Measurements from ENCODE around the gene BAIAP2L1. TPM values are rescaled to one million over a fixed set of nuclear protein-coding genes. Genes with fewer than 3 reads are reported as not detected.

Gene BAIAP2L1
- polyA plus RNA-seq, 3 donors, result 5.3 to 14.0 (median 5.4) TPM

GRCh38 chr7:98305951-98306535 is 94.8 kb downstream of the BAIAP2L1 start:
- H3K27ac ChIP-seq (ENCODE audit: low read depth, low read length), result no peak overlapping the region
- WGBS, 3 donors, result 68 to 84% (median 84%) methylated on average over 22 of the region's 22 CpGs

DNA sequence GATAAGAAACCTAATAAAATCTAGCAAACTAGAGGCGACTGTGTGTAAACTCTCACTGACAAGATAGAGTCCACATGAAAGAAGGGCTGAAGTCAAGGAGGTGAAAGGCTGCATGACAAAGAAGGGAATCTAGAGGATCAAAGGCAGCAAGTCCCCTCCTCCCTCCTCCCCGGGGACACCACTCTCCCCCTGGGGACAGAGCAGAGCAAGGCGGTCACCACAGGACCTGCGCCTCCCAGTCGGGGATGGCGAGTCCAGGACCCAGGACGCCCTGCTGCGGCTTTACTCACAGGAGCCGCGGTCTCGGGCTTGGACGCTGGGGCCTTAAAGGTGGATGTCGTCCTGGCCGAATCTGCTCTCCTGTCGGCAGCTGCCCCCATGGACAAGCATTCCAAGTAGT is 97.0 kb downstream of the BAIAP2L1 start:
- H3K27ac ChIP-seq (ENCODE audit: low read depth, low read length), result no peak overlapping the region
- 80 to 85% (median 83%) methylated on average over 15 of the region's 15 CpGs for WGBS, 3 donors

- 88 to 93% (median 89%) methylated on average over 19 of the region's 19 CpGs for WGBS, 3 donors
- H3K27ac ChIP-seq (ENCODE audit: low read depth, low read length), result no peak overlapping the region
These were observed 97.6 kb downstream of the BAIAP2L1 start for GRCh38 chr7:98303176-98303865.

DNA sequence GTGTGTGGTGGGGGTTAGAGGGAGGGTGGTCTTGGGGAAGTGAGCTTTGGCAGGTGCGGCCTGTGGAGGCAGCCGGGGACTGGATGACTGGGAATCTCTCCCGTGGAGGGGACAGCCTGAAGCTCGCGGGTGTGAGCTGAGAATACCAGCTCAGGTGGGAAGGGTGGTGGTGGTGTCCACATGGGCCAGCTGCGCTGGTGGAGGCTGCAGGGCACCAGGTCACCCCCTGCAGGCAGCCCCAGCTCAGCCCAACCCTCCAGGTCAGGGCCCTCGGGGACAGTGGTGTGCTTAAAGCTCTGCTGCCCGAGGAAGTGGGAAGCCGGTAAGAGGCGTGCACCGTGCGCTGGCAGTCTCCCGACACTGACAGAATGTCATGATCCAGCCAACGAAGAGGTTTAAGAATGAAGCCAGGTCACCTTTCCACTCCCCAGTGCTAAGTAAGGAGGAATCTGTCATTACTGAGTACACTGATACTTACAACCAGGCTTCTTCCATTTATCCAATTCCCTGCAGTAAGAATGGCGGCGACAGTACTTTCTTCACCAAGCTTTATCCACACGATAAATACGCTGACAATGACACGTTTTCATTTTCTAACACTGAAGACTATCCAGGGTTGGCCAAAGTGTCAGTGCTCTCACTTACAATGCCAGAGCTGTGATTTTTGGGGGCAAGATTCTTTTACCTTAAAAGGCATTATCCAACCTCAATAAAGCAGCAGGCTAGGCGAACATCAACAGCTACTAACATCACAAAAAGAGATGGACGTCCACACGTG is 99.0 kb downstream of the BAIAP2L1 start:
- H3K27ac ChIP-seq (ENCODE audit: low read depth, low read length), result no peak overlapping the region
- WGBS, 3 donors, result 89 to 91% (median 90%) methylated on average over 22 of the region's 22 CpGs

DNA sequence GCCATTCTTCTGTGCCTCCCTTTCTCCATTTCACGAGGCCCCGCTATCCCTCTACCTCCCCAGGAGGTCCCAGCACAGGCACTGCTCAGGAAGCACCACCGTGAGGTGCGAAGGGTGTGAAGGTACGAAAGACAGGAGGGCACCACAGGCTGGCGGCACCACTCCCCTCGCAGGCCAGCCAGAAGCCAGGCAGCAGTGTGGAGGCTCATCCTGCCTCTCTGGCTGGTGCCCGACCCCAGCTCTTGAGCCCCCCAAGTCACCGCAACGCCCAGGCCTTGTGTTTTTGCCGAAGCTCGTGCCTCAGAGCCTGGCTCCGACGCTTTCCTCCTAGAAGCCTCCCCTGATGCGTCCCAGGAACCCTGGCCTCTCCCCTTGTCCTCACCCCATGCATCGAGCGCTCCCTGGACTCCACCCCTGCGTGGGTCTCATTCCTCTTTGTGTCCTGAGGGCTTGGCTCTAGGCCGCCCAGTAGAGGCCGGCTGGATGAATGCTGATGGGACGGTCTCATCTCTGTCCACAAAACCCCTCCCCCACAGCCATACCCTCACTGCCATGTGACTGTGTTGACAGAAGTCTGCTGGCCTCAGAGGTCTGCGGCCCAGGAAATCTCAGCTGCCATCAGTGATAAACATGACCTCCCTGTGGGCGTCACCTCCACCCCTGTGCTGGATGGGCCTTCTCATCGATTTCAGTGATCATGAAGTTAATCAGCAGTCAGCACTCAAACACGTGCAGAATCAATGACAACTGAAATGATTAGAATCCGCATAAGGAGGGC is 100.1 kb downstream of the BAIAP2L1 start:
- 82 to 90% (median 89%) methylated on average over 26 of the region's 26 CpGs for WGBS, 3 donors
- H3K27ac ChIP-seq (ENCODE audit: low read depth, low read length), result no peak overlapping the region

- WGBS, 3 donors, result 80 to 83% (median 81%) methylated on average over 21 of the region's 21 CpGs
- no peak overlapping the region for H3K27ac ChIP-seq (ENCODE audit: low read depth, low read length)
These were observed 103.1 kb downstream of the BAIAP2L1 start for GRCh38 chr7:98297626-98298286.

- WGBS, 3 donors, result 84 to 92% (median 87%) methylated on average over 12 of the region's 12 CpGs
- H3K27ac ChIP-seq (ENCODE audit: low read depth, low read length), result no peak overlapping the region
These were observed 104.1 kb downstream of the BAIAP2L1 start for GRCh38 chr7:98296833-98297232.

GRCh38 chr7:98295467-98296192 is 105.3 kb downstream of the BAIAP2L1 start:
- WGBS, 3 donors, result 81 to 85% (median 84%) methylated on average over 19 of the region's 19 CpGs
- no peak overlapping the region for H3K27ac ChIP-seq (ENCODE audit: low read depth, low read length)

DNA sequence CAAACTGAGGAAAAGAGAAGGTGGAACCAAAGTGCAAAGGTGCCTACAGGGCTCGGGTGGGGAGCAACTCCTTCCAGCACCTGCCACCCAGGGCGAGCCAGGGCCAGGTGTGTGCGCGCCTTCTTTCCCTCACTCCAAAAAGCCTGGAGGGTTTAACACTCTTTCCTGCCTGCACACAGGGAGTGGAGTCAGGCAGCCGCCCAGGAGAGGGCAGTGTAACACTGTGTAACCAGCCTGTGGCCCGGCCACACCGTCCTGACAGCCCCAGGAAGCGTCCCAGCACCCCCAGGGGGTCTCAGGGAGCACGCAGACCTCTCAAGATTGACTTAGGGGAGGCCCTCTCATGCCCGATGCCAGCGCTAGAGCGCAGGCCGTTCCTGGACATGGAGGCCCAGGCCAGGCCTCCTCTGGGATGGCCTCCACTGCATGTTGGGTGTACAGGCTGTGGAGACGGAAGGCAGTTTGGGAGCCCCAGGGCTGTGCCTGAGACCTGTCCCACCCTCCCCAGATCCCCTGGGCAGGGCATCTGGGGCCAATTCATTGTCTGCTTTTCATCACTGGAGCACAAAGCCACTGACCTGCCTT is 106.0 kb downstream of the BAIAP2L1 start:
- no peak overlapping the region for H3K27ac ChIP-seq (ENCODE audit: low read depth, low read length)
- WGBS, 3 donors, result 20 to 56% (median 50%) methylated on average over 14 of the region's 14 CpGs

DNA sequence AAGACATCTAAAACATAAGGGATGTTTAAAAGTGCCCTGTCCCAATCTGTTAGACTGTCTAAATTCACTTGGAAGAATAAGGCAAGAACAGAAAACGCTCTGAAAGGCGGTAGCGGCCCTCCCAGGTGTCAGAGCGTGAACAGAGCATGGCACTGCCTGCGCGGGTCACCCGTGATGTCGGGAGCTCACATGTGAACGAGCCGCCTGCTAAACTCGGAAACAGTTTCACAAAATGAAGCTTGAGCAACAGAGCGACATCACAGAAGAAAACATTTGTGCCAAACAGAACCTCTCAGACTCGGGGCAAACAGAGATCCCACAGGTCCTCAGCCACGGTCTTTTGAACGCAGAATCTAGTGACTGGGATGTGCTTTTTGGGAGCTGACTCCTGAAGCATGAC is 106.6 kb downstream of the BAIAP2L1 start:
- WGBS, 3 donors, result 72 to 78% (median 78%) methylated on average over 15 of the region's 15 CpGs
- H3K27ac ChIP-seq (ENCODE audit: low read depth, low read length), result no peak overlapping the region

- 85 to 90% (median 87%) methylated on average over 13 of the region's 13 CpGs for WGBS, 3 donors
- H3K27ac ChIP-seq (ENCODE audit: low read depth, low read length), result no peak overlapping the region
These were observed 107.1 kb downstream of the BAIAP2L1 start for GRCh38 chr7:98293746-98294145.

DNA sequence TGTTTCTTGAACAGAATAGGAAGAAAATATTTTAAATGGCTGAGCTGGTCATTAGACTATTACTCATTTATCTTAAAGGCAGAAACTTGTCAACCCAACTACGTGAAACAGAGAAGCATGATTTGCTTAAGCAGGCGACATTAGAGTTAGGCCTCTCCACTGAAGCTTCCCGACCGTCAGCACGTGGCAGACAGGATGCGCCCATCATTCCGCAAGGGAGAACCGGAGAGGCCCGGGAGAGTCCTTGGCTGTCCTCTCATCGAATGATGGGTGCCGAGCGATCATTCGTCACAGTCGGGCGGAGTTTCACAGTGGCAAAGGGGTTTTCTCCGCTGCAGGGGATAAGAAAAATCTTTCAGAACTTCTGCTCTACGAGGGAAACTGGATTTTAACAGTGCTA is 107.6 kb downstream of the BAIAP2L1 start:
- WGBS, 3 donors, result 85 to 88% (median 86%) methylated on average over 17 of the region's 17 CpGs

DNA sequence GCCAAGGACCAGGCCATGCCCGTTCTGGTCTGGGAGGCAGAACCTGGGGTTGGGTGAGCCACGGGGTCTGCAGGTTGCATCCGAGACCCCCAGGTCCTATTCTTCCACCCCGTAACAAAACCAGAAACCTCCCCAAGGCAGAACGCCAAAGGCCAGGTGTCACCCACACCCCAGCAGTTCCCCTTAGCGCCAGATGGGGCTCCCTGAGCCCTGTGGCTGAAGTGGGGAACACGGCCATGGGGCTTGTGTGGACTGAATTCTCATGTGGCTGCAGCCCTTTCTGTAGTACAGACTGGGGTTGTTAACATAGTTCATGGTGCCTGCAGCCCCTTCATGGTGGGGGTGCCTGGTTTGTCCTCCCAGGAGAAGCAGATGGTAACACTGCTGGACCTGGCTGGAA is 109.2 kb downstream of the BAIAP2L1 start:
- no peak overlapping the region for H3K27ac ChIP-seq (ENCODE audit: low read depth, low read length)
- 69 to 86% (median 80%) methylated on average over 7 of the region's 7 CpGs for WGBS, 3 donors

More for the DNA sequence above, 107.6 kb downstream of the BAIAP2L1 start:
- H3K27ac ChIP-seq (ENCODE audit: low read depth, low read length), result no peak overlapping the region

GRCh38 chr7:98289333-98289875 is 111.5 kb downstream of the BAIAP2L1 start:
- H3K27ac ChIP-seq (ENCODE audit: low read depth, low read length), result no peak overlapping the region

DNA sequence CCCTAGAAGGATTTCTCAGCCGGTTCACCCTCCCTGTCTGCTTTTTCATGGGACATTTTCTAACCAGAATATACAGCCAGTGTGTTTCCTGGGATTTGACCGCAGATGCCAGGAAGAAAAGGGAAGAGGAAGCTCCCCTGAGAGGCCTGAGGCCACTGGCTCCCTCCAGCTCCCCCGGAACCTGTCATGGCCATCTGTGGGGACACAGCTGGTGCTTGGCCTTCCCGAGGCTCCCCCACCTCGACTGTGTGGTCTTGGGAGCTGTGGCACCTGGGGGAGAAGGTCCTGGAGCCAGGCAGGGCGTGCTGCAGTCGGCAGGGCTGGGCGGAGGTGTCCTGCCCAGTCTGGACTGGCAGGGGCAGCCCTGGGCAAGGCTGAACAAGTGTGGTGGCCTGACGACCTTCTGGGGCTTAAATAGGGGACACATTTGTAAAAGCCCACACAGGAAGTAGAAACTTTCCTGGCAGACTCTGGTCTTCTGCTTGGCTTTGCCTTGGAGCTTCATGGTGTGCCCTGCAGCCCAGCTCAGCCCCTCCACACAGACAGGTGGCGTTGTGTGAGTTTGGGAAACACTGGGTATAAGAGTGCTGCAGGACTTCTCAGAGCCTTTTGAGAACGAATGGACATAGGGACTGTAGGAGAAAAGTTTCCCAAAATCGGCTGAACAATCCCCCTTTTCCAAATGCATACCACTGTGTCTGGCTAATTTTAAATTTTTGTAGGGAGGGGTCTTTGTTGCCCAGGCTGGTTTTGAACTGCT is 112.6 kb downstream of the BAIAP2L1 start:
- 40 to 55% (median 52%) methylated on average over 12 of the region's 12 CpGs for WGBS, 3 donors
- no peak overlapping the region for H3K27ac ChIP-seq (ENCODE audit: low read depth, low read length)

More at GRCh38 chr7:98289333-98289875, 111.5 kb downstream of the BAIAP2L1 start:
- WGBS, 3 donors, result 83 to 90% (median 89%) methylated on average over 4 of the region's 4 CpGs

DNA sequence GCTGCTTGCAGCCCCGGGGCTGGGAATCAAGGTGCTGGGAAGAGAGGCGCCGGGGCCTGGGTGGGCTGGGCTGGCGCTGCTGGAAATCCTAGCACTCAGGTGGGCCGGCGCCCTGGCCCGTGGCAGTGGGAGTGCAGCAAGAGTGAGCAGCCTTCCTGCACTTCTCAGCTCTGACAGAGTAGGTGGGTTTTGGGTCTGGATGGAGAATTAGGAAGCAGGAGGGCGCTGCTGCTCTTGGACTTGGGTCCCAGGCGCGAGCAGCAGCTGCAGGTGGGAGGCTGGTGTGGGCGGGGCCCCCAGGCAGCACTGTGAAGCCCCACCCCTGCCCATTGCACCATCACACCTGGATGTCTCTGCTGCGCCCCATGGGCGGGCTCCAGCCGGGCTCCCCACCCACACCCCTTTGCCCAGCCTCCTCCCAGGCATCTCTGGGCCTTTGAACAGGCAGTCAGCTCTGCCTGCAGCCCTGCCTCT is 113.4 kb downstream of the BAIAP2L1 start:
- H3K27ac ChIP-seq (ENCODE audit: low read depth, low read length), result no peak overlapping the region
- 48 to 75% (median 71%) methylated on average over 14 of the region's 14 CpGs for WGBS, 3 donors
